ENCODE measurements around the gene PIGS.
"Not testable (repeated sequence)": the region's sequence is repeated elsewhere in the genome, so short reads cannot be mapped to it uniquely, and the experiment has no call there.

Gene PIGS

DNA sequence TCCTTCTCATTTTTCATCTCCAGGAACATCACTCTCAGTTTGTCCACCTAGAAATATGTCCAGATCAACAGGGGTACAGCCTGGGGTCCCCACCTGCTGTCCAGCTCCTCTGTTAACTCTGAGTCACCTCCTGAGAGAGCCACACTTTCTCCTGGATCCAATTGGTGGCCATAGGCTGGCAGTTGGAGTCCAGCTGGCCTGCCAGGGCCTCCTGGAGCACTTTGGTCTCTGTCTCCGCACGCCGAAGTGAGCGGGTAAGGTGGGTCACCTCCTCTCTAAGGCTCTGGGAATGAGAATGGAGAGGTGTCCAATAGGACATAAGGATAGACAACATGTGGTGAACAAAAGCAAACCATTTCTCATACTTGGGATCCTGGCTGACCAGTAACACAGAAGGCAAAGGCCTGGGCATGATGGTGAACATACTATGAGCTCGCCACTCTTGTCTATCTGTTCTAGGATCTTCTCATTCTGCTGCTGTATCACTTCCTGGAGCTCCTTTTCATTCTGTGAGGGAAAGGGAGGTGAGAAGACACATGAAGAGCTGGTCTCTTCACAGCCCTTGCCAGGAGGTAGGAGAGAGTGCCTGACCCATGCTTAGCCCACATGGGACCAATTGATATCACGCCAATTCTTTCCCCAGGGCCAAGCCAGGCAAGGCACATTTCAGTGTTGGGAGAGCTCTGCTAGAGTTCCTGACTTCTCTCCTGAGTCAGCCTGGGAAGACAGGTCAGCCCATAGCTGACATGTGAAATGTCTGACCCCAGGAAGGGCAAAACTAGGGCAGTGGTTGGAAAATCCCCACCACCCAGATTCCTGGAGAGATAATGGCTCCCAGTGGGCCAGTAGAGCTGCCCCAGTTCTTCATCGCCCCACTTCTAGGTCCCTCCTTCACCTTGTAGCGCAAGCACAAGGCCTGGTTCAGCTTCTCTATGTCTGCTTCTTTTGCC lies 7.2 kb upstream of the PIGS start:
- DNase-seq: no peak

DNA sequence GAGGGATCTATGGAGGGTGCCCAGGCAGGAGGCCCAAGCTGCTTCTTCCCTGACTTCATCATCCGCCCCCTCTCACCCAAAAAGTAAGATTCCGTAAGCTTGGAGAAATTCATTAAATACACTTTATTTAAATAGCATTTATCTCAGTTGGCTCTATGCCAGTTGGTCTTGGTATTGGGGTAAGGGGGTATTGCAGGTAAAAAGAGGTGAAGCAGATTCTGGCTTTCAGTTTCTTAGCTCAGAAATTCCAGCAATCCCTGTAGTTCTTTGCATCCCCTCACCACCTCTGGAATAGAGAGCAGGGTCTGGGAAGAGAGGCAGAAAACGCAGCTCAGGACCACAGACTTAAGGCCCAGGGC lies 6.1 kb upstream of the PIGS start:
- no peak for DNase-seq

DNA sequence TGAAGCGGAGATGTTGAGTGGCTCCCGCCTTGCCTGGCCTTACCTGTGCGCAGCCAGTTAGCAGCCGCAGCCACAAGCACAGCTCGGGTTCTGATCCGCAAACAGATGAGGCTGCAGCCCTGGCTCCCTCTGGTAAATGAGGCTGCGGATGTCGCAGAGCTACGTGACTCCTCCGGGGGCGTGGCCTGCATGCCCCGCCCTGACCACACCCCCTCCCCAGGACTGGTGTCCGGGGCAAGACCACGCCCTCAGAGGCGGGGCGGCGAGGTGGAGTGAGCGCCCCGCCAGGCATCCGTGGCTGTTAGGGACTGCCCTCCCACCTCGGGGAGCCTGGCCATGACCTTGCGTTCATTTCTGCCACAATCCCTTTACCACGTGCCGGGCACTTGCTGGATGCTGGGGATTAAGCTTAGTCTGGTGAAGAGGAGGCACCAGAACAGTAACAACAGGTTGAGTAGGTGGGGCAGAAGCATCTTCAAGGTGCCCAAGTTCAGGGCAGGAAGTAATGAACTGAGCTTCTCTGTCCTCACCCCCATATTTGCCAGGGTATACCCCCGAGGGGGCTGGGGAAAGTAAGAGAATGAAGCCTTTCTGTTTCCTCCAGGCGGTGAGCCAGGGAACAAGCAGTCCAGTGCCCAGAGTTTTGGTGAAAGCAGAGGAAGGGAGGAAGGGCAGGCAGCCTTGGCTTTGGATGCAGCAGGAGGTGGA lies 5.6 kb upstream of the PIGS start, which contains the start of gene ALDOC:
Gene ALDOC, minus strand, starts transcription at position 138 of the 708 bp plus-strand sequence. CDS start 1,363 bp downstream, outside the sequence.
- DNase-seq: peak; percentile 91

DNA sequence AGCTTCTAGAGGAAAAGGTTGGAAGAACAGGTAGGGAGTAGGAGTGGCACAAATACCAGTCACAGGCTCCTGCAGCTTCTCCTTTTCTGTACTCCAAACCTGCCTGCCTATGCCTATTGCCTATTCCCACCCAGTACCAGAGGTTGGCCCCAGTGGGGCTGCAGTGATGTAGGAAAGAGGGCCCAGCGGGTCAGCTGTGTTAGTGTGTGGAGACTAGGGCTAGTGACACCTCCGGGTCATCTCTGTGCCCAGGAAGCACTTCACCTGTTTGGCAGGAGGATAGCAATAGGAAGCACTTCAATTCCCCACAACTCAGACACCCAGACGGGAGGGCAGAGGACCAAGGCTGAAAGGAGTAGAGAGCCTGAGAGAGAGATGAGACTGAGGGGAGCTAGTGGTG lies 4.7 kb upstream of the PIGS start:
- DNase-seq: not testable (repeated sequence)

DNA sequence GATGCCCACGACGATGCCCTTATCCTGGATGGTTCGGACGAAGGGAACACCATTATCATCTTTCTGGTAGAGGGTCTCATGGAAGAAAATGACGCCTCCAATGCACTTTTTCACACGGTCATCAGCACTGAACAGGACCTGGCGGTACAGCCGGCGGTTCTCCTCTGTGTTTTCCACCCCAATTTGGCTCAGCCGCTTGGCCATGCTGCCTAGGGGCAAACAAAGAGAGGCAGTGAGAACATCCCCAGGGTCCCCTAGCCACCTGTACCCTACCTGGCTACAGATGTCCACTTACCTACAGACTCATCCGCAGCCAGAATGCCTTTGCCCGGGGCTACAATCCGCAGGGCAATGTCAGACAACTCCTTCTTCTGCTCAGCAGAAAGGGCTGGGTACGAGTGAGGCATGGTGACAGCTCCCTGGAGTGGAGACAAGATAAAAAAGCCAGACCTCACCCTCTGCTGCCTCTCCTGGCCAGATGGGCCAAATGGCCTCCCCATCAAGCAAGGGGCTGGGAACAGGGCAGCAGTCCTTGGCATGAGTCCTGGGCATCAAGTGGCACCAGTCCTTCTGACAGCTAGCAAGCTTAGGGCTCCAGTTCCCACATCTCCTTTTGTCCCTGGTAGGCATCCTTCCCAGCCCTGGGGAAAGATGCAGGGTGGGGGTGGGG lies 3.9 kb upstream of the PIGS start:
- DNase-seq: no peak

DNA sequence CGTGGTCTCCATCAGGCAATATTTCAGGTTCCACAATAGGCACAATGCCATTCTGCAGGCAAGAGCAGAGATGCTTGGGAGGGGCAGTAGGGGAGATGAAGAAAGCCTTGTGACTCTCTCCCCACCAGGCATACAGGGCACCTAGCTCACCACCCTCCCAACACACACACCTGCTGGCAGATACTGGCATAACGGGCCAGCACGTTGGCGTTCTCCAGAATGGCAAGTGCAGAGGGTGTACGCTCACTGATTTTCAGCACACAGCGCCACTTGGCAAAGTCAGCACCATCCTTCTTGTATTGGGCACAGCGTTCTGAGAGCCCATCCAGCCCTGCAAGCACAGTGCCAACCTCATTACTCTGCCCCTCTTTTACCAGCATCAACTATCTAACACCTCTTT lies 3.2 kb upstream of the PIGS start:
- no peak for DNase-seq

DNA sequence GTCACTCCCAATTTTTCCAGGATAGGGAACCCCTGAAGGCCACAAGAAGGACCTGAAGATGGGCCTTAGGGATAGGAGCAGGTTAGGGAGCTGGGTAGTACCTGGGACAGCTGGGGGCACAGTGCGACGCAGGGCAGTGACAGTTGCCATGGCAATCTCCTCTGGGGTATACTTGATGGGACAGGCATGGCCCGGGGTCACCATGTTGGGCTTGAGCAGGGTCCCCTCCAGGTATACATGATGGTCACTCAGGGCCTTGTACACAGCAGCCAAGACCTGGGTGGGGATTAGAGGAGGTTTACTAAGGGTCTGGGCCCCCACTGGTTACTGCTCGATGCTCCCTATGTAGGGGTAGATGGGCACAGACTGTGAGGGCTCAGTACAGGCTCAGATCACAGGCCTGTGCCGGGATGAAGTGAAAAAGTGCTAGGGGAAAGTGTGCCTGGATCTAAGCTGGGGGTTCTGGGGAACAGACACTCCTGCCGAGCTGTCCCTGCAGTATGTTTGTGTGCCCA lies 2.7 kb upstream of the PIGS start:
- DNase-seq: no peak

DNA sequence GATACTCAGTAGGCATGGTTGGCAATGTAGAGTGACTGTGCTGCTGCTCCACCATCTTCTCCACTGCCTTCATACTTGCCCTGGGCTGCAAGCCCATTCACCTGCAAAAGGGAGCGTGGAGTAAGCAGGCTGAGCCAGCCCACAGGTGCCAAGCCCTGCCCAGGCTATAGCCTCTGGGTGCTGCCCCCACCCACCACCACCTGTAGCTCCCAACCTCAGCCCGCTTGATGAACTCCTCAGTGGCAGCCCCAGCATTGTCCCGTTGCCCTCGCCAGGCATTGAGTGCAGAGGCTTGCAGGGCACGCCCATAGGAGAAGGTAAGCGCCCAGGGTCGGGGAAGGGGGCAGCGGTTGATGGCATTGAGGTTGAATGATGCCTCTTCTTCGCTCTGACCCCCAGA lies 2.2 kb upstream of the PIGS start:
- no peak for DNase-seq

DNA sequence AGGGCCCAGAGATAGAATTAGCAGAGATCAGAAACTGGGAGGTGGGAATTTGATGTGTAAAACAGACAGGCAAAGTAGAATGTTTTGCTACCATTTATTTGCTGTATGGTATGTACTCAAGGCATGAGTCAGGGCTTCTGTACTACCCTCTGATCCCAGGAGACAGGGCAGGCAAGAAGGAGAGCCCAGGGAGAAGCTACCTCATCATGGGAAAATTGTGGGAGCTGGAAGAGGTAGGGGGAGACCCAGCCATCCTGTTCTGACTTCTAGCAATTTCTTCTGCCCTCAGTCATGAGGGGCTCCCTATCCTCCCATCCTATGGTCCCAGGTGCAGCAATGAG lies 1.7 kb upstream of the PIGS start:
- DNase-seq: no peak

DNA sequence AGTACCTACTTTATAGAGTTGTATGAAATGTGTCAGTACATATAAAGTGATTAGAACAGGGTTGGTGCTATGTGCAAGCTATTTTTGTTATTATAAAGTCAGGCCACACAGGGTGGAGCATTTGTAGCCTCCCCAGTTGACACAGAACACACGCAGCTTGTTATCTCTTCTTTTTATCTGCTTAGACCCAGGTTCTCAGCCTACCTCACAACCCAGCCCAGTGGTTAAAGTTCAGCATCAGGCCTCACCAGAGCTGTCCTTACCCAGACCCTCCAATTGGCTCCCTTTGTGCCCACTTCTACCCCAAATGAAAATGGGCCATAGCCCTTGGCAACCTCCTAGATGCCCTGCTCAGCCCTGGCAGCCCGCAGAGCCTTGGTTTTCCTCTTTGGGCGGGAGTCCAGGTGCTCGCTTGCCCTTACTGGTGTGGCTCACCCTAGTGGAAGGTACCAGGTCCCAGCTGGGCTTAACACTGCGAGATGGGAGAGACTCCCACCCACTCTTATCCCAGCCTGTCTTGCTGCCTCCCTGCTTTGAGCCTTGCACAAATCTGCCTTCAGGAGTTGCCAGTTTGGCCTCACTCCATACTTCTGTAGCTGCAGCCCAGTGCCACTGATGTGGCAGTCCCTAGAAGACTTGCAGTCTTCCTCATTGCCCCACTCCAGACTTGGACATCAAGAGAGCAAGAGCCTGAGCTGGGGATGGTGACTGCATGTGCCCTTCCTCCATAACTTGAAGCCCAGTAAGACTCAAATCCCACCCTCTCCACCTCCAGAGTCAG lies 1.1 kb upstream of the PIGS start:
- no peak for DNase-seq

DNA sequence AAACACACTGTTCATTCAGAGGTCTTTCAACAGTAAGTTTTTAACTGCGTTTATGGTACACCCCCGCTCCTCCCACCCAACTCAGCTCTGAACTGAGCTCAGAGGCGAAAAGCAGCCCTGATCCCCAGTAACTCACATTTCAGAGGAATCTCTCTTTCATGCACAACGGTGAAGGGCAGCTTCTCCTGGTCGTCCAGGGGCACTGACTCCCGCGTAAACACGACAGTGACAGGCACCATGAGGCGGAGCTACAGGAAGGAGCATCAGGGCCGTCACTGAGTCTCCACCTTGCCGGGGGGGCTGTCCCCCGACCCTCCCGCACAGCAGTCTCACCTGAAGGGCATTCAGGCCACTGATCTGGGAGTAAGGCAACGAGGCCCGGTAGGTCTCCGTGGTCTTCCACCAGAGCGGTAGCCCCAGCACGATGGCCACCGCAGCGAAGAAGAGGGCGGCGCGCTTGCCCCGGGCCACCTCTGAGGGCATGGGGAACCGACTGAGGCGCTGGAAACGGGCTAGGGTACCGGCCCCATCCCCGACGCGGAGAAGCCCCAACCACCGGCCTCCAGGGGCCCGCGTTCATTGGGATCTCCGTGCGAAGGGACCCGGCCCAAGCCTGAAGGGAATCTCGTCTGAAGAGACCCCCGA lies 486 bp downstream of the PIGS start:
- no peak for DNase-seq

DNA sequence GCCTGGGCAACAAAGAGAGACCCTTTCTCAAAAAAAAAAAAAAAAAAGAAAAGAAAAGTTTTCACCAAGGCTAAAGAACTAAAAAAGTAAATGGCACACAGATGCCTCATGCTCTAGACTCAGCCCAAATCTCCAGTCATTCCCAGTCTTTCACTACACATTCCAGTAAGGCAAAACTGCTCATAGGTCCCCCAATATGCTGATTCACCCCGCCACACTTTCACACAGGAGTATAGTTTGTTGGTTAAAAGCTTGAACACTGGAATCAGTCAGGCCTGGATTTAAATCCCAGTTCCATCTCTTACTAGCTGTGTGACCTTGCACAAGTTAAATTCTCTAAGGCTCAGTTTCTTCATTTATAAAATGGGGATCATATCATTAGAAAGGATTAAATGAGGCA lies 1.9 kb downstream of the PIGS start:
- no peak for DNase-seq

DNA sequence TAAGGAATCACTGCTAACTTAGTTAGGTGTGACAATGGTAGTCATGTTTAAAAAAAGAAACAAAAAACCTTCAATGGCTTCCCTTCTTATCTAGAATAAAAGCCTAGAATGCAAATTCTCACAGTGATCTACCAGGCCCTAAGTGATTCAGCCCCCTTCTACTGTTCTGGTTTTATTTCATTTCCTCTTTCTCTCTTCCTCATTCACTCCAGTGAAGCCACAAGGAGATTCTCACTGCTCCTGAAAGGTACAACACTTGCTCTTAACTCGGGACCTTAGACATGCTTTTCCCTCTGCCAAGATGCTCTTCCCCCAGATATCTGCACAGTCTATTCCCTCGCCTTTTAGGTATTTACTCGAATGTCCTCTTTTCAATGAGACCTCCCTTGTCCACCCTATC lies 3.7 kb downstream of the PIGS start:
- no peak for DNase-seq

DNA sequence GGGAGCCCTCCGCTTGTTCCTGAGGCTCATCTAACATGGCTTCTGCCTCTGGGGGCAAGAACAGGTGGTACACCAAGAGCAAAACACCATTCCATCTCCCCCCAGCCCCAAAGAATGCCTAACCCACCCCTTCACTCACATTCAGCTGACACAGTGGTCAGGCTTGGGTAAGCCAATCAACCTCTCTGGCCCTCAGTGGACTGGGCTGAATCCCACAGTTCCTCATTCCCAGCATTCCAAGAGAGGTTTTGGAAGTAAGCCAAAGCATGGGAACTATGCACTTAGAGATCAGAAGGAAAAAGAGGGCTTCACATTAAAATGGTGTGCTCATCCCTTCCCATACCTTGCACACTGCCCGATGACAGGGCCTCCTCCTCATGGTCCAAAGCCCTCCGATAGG lies 7.8 kb downstream of the PIGS start:
- DNase-seq: peak; percentile 77

DNA sequence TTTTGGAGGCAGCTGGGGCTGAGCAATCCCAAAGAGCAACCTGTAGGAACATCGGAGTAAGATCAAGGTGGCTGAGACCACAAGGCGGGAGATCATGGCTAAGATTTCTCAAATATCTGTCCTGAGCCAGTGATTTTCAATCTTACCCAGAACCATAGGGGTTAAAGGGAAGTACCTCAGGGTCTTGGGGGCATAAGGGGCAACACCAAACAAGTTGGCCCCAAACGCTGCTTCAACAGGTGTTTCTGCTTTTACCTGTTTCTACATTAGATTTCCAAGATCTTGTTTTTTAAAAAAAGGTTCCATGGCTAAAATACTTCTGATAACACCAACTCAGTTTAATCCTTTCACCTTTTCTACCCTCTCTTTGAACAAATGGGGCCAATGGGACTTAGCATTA lies 16.3 kb downstream of the PIGS start:
- no peak for DNase-seq

DNA sequence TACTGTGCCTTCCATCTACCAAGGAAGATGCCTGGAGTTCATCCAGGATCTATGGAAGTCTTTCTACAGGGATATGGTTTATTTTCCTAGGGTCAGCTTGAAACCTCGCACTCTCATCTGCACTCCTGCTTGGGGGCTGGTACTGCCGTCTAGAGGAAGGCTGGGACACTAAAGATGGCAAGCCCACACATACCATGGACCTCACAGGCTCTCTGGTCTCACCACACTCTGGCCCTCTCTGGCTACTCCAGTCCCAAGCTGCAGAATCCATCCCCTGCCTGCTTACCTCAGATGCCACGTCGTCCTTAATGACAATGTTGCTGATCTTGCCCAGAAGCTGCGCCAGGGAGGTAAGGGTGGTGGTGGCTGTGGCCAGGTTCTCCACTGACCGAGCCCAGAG lies 16.8 kb downstream of the PIGS start:
- DNase-seq: no peak

DNA sequence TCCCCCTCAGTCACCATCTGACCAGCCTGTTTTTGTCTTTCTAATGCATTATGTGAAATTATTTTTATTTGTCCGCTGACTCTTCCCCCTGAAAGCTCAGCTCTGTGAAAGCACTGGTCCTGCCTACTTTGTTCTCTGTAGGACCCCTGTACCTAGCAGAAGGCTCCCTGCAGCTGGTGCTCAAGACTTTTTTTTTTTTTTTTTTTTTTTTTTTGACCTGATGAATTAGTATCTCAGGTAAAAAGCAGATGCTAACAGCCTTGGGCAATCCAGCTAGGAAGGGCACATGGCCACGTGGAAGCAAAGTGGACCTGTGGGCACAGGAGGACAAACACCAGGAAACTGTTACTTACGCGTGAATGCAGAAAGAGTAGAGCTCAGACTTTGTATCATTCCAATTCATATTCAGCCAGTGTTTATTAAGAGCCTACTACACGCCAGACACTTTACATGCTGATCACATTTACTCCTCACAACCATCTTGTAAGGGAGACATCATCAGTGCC lies 18.3 kb downstream of the PIGS start:
- no peak for DNase-seq

DNA sequence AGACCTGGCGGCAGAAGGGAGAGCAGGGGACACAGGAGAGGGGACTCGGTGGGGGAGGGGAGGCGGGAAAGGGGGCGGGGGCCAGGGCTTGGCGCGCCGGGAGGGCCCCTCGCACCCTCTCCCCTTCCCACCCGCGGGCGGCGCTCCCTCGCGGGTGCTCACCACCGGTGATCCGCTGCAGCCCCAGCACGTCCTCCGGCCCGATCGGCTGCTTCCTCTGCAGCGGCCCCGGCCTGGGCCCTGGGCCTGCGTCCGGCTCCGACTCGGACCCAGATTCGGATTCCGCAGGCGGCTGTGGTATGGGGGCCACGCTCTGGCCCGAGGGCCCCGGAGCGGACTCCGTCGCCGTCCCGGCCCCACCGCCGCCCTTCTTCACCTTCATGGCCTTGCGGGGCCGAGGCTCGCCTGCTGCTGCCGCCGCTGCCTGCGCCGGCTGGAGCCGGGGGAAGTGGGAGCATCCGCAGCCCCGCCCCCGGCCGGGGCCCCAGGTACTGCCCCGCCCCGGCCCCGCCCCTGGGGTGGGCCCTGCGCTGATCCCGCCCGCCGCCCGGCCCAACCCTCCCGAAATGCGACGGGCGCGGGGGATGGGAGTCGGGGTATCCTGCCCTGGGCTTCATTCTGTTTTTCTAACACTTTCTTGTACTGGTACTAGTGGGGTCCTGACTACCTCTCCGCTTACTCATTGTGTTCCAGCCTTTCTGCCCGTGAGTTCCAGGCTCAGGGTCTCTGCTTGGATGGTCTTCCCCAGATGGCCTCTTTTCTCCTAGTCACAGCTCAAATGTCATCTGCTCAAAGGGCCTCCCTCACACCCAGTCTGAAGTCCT lies 18.9 kb downstream of the PIGS start, which contains the start of gene UNC119:
Gene UNC119, minus strand, starts transcription at position 449 of the 824 bp plus-strand sequence. Its CDS starts 67 bp downstream, at position 382.
- peak; percentile 71 for DNase-seq

DNA sequence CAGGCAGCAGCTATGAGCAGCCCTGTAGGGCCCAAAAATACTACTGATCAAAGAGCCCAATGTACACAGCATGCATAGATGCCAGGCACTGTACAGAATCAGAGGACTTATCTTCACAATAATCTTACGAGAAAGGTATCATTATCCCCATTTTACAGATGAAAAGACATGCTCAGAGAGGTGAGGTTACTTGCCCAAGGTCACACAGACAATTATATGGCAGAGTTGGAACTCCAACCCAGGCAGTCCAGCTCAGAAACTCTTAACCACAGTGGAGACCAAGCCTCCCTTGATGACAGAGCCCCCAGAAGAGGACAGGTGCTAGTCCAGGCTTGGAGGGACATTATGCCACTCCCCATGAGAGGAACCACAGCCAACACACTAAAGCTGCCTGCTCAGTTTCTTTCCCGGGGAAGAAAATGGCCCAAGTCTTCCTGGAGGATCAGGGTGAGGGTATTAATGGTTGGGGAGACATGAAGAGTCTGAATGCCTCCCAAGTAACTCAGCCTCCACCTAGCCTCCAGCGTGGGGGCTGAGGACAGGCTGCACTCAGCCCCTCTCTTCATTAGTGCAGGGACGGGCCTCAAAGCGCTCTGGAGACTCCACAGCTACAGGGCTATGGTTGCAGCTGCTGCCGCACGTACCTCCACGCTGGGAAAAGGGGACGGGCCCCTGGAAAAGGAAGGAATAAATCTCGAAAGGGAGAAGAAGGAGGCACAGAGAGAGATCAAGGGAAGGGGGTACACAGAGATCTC lies 19.7 kb downstream of the PIGS start:
- peak; percentile 13 for DNase-seq

DNA sequence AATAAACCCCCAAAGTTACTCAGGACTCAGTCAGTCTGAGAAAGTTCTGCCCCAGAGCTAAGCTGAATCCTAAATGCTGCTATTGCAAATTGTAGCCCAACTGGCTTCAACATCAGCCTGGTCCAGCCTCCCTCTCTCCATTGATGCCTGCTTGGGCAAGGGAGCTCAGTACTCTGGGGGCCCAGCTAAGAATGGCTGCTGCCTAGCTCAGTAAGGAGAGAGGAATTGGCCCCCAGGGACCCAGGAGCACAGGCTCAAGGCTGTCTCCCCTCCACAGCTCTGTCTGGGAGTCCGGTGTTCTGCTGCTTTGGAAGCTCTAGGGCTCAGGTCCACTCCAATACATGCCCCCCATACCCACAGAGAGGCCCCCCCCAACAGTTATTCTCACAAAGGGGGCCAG lies 20.5 kb downstream of the PIGS start:
- DNase-seq: no peak

Data from fibroblast of skin of abdomen (primary cell).